ENCODE measurements around the gene CABLES2. TPM values are rescaled to one million over a fixed set of nuclear protein-coding genes. Genes with fewer than 3 reads are reported as not detected.

CABLES2 gene
- total and polyA plus RNA-seq, 8 donors = 1.4 to 2.9 (median 1.9) TPM

DNA sequence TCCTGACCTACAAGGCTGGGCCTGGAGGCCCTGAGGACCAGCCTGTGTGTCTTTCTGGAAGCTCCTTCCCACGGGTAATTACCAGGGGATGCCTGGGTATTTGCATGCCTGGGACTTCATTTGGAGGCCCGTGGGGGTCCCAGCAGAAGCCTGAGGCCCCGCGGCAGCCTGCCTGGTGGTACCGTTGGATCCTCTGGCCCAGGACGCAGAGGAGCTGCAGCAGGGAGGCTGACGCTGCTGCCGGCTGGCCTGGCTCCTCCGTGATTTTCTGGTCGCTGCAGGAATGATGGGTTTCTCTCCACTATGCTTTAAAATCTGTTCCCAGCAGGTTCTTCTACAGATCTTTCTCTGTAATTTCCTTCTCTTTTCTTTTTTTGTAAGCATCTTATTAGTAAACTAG lies 6.5 kb downstream of the CABLES2 start:
- intact Hi-C loops (cut with DNase I) = no loop called here
- Histone ChIP-seq H3K27me3 (no peaks in the 10 kb centered on the region), H3K27ac (no peak overlapping the region), H3K36me3 (no peaks in the 10 kb centered on the region), H3K4me3 (no peak overlapping the region), H3K4me1 (peaks cover 0 to under 1% (median 0%) of the 10 kb centered on the region in 3 donors), H3K9me3 (no peaks in the 10 kb centered on the region)
- no peak for DNase-seq
- 86 to 88% methylated on average over 10 of the region's 10 CpGs for WGBS, 2 donors
- TF ChIP-seq, protein P1, sequence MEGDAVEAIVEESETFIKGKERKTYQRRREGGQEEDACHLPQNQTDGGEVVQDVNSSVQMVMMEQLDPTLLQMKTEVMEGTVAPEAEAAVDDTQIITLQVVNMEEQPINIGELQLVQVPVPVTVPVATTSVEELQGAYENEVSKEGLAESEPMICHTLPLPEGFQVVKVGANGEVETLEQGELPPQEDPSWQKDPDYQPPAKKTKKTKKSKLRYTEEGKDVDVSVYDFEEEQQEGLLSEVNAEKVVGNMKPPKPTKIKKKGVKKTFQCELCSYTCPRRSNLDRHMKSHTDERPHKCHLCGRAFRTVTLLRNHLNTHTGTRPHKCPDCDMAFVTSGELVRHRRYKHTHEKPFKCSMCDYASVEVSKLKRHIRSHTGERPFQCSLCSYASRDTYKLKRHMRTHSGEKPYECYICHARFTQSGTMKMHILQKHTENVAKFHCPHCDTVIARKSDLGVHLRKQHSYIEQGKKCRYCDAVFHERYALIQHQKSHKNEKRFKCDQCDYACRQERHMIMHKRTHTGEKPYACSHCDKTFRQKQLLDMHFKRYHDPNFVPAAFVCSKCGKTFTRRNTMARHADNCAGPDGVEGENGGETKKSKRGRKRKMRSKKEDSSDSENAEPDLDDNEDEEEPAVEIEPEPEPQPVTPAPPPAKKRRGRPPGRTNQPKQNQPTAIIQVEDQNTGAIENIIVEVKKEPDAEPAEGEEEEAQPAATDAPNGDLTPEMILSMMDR (IDR thresholded peaks at IDR 0.05) = no peak
- ATAC-seq = no peak
- no peak for FAIRE-seq

DNA sequence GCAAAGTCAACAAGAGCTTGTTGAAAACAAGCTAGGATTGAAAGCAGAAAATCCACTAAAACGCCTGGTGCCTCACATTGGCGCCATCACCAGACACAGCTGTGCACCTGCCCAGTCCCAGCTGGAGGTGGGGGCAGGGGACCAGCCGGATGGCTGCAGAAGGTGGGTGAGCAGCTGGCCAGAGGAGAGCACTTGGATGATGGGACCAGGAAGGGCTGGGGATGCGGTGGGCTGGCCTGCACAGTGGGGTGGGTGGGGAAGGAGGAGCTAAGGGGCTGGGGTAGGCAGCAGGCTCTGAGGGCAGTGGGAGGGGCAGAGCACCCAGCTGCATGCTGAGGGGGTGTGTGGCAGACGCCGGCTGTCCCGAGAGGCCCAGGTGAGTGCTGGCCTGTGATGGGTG lies 7.1 kb downstream of the CABLES2 start:
- Histone ChIP-seq H3K36me3 (no peaks in the 10 kb centered on the region), H3K27me3 (no peaks in the 10 kb centered on the region), H3K27ac (no peak overlapping the region), H3K4me3 (no peak overlapping the region), H3K4me1 (no peaks in the 10 kb centered on the region), H3K9me3 (no peaks in the 10 kb centered on the region)
- ATAC-seq = no peak
- no peak for DNase-seq
- intact Hi-C loops (cut with DNase I) = no loop called here
- WGBS, 2 donors = 76 to 78% methylated on average over 7 of the region's 7 CpGs
- no peak for FAIRE-seq
- TF ChIP-seq, protein P1 (IDR thresholded peaks at IDR 0.05) = no peak

DNA sequence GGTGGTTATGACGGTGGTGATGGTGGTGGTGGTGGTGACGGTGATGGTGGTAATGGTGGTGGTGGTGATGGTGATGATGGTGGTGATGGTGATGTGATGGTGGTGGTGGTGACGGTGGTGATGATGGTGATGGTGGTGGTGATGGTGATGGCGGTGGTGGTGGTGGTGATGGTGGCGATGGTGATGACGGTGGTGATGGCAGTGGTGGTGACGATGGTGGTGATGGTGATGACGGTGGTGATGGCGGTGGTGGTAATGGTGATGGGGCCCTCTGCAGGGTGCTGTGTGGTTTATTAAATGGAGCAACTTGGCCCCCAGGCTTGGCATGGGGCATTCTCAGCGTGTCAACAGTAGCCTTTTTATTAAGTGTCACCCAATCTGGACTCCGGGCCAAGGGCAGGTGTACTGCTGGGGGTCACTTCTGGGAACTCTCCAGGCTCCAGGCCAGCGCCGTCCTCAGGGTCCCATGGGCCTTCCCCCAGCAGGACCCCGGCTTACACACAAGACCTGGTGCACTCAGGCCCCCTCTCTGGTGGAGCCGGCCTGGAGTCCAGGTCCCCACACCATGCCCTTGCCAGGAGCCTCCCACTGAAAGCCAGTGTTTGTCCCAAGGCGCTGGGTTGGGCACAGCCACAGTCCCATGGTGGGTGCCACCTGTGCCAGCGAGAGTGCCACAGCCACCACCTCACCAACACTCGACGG lies 8.8 kb downstream of the CABLES2 start:
- TF ChIP-seq, protein P1 (IDR thresholded peaks at IDR 0.05) = no peak

DNA sequence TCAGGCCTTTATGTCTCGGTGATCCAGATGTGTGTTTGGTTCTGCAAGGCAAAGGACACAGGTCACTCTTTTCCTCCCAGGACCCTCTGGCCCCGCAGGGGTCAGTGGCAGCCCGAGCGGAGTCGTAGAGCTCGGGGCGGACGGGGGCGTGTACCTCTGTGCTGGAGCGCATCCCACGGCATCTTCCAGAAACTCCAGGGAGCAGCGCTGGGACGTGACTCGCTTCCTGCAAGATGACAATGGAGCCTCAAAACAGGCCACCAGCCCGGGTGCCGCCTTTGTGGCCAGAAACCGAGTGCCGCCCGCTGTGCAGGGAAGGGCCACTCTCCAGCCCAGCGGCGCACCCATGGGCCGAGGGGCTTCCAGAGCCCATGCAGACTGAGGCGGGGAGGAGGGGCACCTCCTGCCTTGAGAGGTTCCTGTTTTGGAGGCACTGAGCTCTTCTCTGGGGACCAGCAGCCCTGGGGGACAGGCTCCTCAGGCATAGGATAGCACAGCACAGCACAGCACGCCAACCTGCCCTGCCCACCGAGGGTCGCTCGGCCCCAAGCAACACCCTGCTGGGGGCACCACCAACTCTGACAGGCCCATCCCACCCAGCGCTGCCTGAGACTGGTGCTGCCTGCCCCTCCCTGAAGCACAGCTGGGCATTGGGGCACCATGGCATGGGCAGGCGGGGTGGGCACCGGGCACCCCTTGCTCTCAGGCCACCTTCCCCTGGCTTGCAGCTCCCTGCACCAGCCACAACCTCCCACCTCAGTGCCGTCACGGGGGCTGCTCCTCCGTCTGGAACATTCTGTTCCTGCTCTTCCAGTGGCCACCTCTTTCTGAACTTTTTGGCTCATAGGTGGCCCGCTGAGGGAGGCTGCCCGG lies 10.5 kb downstream of the CABLES2 start:
- intact Hi-C loops (cut with DNase I) = no loop called here
- Histone ChIP-seq H3K4me3 (no peak overlapping the region), H3K27me3 (no peaks in the 10 kb centered on the region), H3K4me1 (no peaks in the 10 kb centered on the region), H3K27ac (no peak overlapping the region), H3K36me3 (no peaks in the 10 kb centered on the region), H3K9me3 (no peaks in the 10 kb centered on the region)
- WGBS, 2 donors = 89 to 92% methylated on average over 34 to 35 of the region's 35 CpGs
- FAIRE-seq (no peak), ATAC-seq (no peak), DNase-seq (no peak)
- TF ChIP-seq, protein P1 (IDR thresholded peaks at IDR 0.05) = no peak

More for the DNA sequence above, 8.8 kb downstream of the CABLES2 start:
- intact Hi-C loops (cut with DNase I) = no loop called here
- Histone ChIP-seq H3K4me3 (no peak overlapping the region), H3K27ac (no peak overlapping the region), H3K4me1 (no peaks in the 10 kb centered on the region), H3K9me3 (no peaks in the 10 kb centered on the region), H3K27me3 (no peaks in the 10 kb centered on the region), H3K36me3 (no peaks in the 10 kb centered on the region)
- ATAC-seq = no peak
- DNase-seq = no peak
- no peak for FAIRE-seq
- WGBS, 2 donors = 93 to 98% methylated on average over 19 of the region's 19 CpGs

Measured in pancreas (tissue), 10 donors.